Measurements from ENCODE around the gene VSTM1.

- TF ChIP-seq EZH2 (IDR thresholded peaks at IDR 0.05; ENCODE audit: low read depth, low read length, severe bottlenecking) (peak; percentile 12), SIN3A (conservative IDR thresholded peaks at IDR 0.05 in 1 of 2, IDR thresholded peaks at IDR 0.05 in 1 of 2; ENCODE audit: low read depth in 1 of 2, low read length in 2 of 2) (no peak), BRCA1 (IDR thresholded peaks at IDR 0.05; ENCODE audit: low read depth, low read length) (no peak), NANOG (IDR thresholded peaks at IDR 0.05; ENCODE audit: insufficient read depth, low read depth, low read length, poor library complexity, severe bottlenecking) (no peak), CHD1 (IDR thresholded peaks at IDR 0.05; ENCODE audit: low read depth, low read length) (no peak)
Observed at GRCh38 chr19:53991224-53992113, 72.2 kb downstream of the VSTM1 start, which contains the start of gene CACNG6.
